H9 (cell line): ENCODE data around the gene CCDC85A. TPM values are rescaled to one million over a fixed set of nuclear protein-coding genes. Genes with fewer than 3 reads are reported as not detected.

Experiments used
- DNase-seq: peaks from one replicate; pipeline ENCODE4 v3.0.0-alpha.2; 2017
- H2AFZ ChIP-seq: one replicate; pipeline ENCODE4 v1.6.1; 2013; ENCODE audit warnings: mild to moderate bottlenecking, low read length, control low read depth, moderate library complexity
- H2AK5ac ChIP-seq: 2 replicates; pipeline ENCODE4 v1.6.1; 2013; ENCODE audit warnings: low read length, control low read depth, mixed read lengths; ENCODE audit not compliant: insufficient read length
- H2BK120ac ChIP-seq: one replicate; pipeline ENCODE4 v1.6.1; 2013; ENCODE audit warnings: low read depth, mild to moderate bottlenecking, low read length, control low read depth, inconsistent platforms; ENCODE audit not compliant: poor library complexity, severe bottlenecking
- H2BK12ac ChIP-seq: 2 replicates; pipeline ENCODE4 v1.6.1; 2013; ENCODE audit warnings: low read length, control low read depth, mixed read lengths, low read depth; ENCODE audit not compliant: insufficient read length
- H2BK15ac ChIP-seq: 2 replicates; pipeline ENCODE4 v1.6.1; 2013; ENCODE audit warnings: low read depth, low read length, control low read depth
- H2BK20ac ChIP-seq: one replicate; pipeline ENCODE4 v1.6.1; 2013; ENCODE audit warnings: low read depth, mild to moderate bottlenecking, low read length, control low read depth, inconsistent platforms; ENCODE audit not compliant: poor library complexity, severe bottlenecking
- H2BK5ac ChIP-seq: 2 replicates; pipeline ENCODE4 v1.6.1; 2013; ENCODE audit warnings: low read length, control low read depth, mixed read lengths; ENCODE audit not compliant: insufficient read length
- H3K14ac ChIP-seq: 2 replicates; pipeline ENCODE4 v1.6.1; 2013; ENCODE audit warnings: low read length, control low read depth; ENCODE audit not compliant: insufficient read depth
- H3K18ac ChIP-seq: 2 replicates; pipeline ENCODE4 v1.6.1; 2013; ENCODE audit warnings: low read depth, mild to moderate bottlenecking, mixed read lengths, low read length, control low read depth; ENCODE audit not compliant: insufficient read length
- H3K23ac ChIP-seq: 2 replicates; pipeline ENCODE4 v1.6.1; 2013; ENCODE audit warnings: low read length, control low read depth, mixed read lengths, low read depth; ENCODE audit not compliant: insufficient read length
- H3K23me2 ChIP-seq: 2 replicates; pipeline ENCODE4 v1.6.1; 2013; ENCODE audit warnings: low read depth, mild to moderate bottlenecking, mixed read lengths, low read length, control low read depth; ENCODE audit not compliant: insufficient read length, poor library complexity, severe bottlenecking
- H3K27ac ChIP-seq: 2 replicates; pipeline ENCODE4 v1.5.1; 2013; ENCODE audit warnings: low read length, control low read depth, mixed read lengths, low read depth; ENCODE audit not compliant: insufficient read length
- H3K27me3 ChIP-seq: 2 replicates; pipeline ENCODE4 v1.6.1; 2013; ENCODE audit warnings: low read length, control low read depth, inconsistent platforms; ENCODE audit not compliant: insufficient read depth
- H3K4ac ChIP-seq: 2 replicates; pipeline ENCODE4 v1.6.1; 2013; ENCODE audit warnings: low read depth, mild to moderate bottlenecking, control low read depth, inconsistent platforms, low read length, moderate library complexity
- H3K4me1 ChIP-seq: 2 replicates; pipeline ENCODE4 v1.6.1; 2013; ENCODE audit warnings: low read length, control low read depth, inconsistent platforms; ENCODE audit not compliant: insufficient read depth
- H3K4me2 ChIP-seq: 2 replicates; pipeline ENCODE4 v1.6.1; 2013; ENCODE audit warnings: low read length, control low read depth, mixed read lengths; ENCODE audit not compliant: insufficient read length, insufficient read depth
- H3K56ac ChIP-seq: 2 replicates; pipeline ENCODE4 v1.6.1; 2013; ENCODE audit warnings: low read depth, mild to moderate bottlenecking, mixed read lengths, low read length, control low read depth; ENCODE audit not compliant: insufficient read length
- H3K79me1 ChIP-seq: 2 replicates; pipeline ENCODE4 v1.6.1; 2013; ENCODE audit warnings: low read depth, mild to moderate bottlenecking, moderate library complexity, low read length, control low read depth, inconsistent platforms; ENCODE audit not compliant: insufficient read depth, poor library complexity, severe bottlenecking
- H3K79me2 ChIP-seq: 2 replicates; pipeline ENCODE4 v1.6.1; 2013; ENCODE audit warnings: low read length, control low read depth, inconsistent platforms; ENCODE audit not compliant: insufficient read depth
- H3K9ac ChIP-seq: 2 replicates; pipeline ENCODE4 v1.6.1; 2013; ENCODE audit warnings: low read length, control low read depth, mixed read lengths; ENCODE audit not compliant: insufficient read length; ENCODE audit errors: extremely low read depth
- H3K9me3 ChIP-seq: one replicate; pipeline ENCODE4 v1.6.1; 2013; ENCODE audit warnings: low read depth, low read length, inconsistent platforms; ENCODE audit not compliant: control insufficient read depth
- H3T11ph ChIP-seq: one replicate; pipeline ENCODE4 v1.6.1; 2013; ENCODE audit warnings: mild to moderate bottlenecking, low read length, control low read depth, inconsistent platforms
- H4K20me1 ChIP-seq: one replicate; pipeline ENCODE4 v1.6.1; 2013; ENCODE audit not compliant: control insufficient read depth, insufficient read length, insufficient read depth
- H4K5ac ChIP-seq: 2 replicates; pipeline ENCODE4 v1.6.1; 2013; ENCODE audit warnings: low read depth, mild to moderate bottlenecking, mixed read lengths, low read length, control low read depth; ENCODE audit not compliant: insufficient read length
- H4K8ac ChIP-seq: replicated peaks from 2 replicates; pipeline ENCODE4 v1.6.1; 2013; ENCODE audit warnings: low read length, control low read depth, mixed read lengths, low read depth; ENCODE audit not compliant: insufficient read length
- H4K91ac ChIP-seq: 2 replicates; pipeline ENCODE4 v1.6.1; 2013; ENCODE audit warnings: low read depth, mild to moderate bottlenecking, moderate library complexity, mixed read lengths, low read length, control low read depth; ENCODE audit not compliant: insufficient read length
- H3K27ac Mint-ChIP-seq, 3 experiments: 2 replicates in 2 of 3; 3 replicates in 1 of 3; pipeline ENCODE4 v1.8.0; 2020 to 2021; ENCODE audit warnings: mixed read lengths in 3 of 3, mild to moderate bottlenecking in 1 of 3, moderate library complexity in 1 of 3
- H3K27me3 Mint-ChIP-seq: 2 replicates; pipeline ENCODE4 v1.8.0; 2021; ENCODE audit warnings: low read depth, mild to moderate bottlenecking, moderate library complexity, mixed read lengths
- H3K36me3 Mint-ChIP-seq, 3 experiments: 2 replicates in 2 of 3; 3 replicates in 1 of 3; pipeline ENCODE4 v1.8.0; 2020 to 2021; ENCODE audit warnings: low read depth in 3 of 3, mixed read lengths in 3 of 3; ENCODE audit not compliant: insufficient read depth in 1 of 3
- H3K4me1 Mint-ChIP-seq, 2 experiments: 2 replicates each; pipeline ENCODE4 v1.8.0; 2020; ENCODE audit warnings: mixed read lengths in 2 of 2
- H3K4me3 Mint-ChIP-seq, 2 experiments: 2 replicates in 1 of 2; 3 replicates in 1 of 2; pipeline ENCODE4 v1.8.0; 2020 to 2021; ENCODE audit warnings: mild to moderate bottlenecking in 2 of 2, mixed read lengths in 2 of 2, moderate library complexity in 1 of 2
- H3K9me3 Mint-ChIP-seq, 2 experiments: 2 replicates in 1 of 2; 3 replicates in 1 of 2; pipeline ENCODE4 v1.8.0; 2020; ENCODE audit warnings: mild to moderate bottlenecking in 2 of 2, mixed read lengths in 2 of 2, moderate library complexity in 1 of 2
- CTCF ChIP-seq: fragments of 200-600 bp; sonication (generic); conservative IDR thresholded peaks from 3 replicates; pipeline ENCODE4 v1.8.0; 2021; ENCODE audit warnings: antibody characterized with exemption, mild to moderate bottlenecking
- WGBS: extraction: QIAGEN DNeasy Blood & Tissue Kit; methylation state at CpG from one replicate; pipeline ENCODE4 v1.1.7; 2013; ENCODE audit warnings: missing lambda C conversion rate, low lambda C conversion rate, mixed read lengths; ENCODE audit not compliant: insufficient read length; ENCODE audit errors: extremely low coverage; 5-methylcytosine and 5-hydroxymethylcytosine counted together
- total RNA-seq: library from RNA; stranded (reverse); gene quantifications from 2 replicates; pipeline ENCODE4 v1.2.1, GENCODE V29; 2021

CCDC85A gene
- total RNA-seq, 1 experiment from 2014 or later, result 0.17 TPM

GRCh38 chr2:56271275-56271674 is 87.5 kb downstream of the CCDC85A start:
- Histone ChIP-seq H3K9me3 (no peaks in the 10 kb centered on the region), H2BK12ac (no peak overlapping the region), H3K4ac (no peak overlapping the region), H3K18ac (no peak overlapping the region), H4K8ac (no peak overlapping the region), H3K56ac (no peak overlapping the region), H3K79me1 (no peaks in the 10 kb centered on the region), H3K9ac (no peak overlapping the region), H2BK120ac (no peak overlapping the region), H2BK5ac (no peak overlapping the region), H3K23me2 (no peaks in the 10 kb centered on the region), H4K5ac (no peak overlapping the region), H3K4me1 (no peaks in the 10 kb centered on the region), H4K91ac (no peak overlapping the region), H4K20me1 (no peaks in the 10 kb centered on the region), H3K79me2 (no peaks in the 10 kb centered on the region), H2BK15ac (no peak overlapping the region), H3K27ac (no peak overlapping the region), H3K27me3 (no peaks in the 10 kb centered on the region), H3K14ac (no peak overlapping the region), H2BK20ac (no peak overlapping the region), H3T11ph (no peak overlapping the region), H3K4me2 (no peak overlapping the region), H2AK5ac (no peak overlapping the region), H3K23ac (no peak overlapping the region), H2AFZ (no peak overlapping the region)
- no peak overlapping the region for H3K27ac Mint-ChIP-seq
- H3K4me3 Mint-ChIP-seq, result no peak overlapping the region
- H3K27me3 Mint-ChIP-seq, result peaks cover 3% of the 10 kb centered on the region; the same call in 1 of the 2 replicates
- no peaks in the 10 kb centered on the region for H3K9me3 Mint-ChIP-seq
- no CpG with 5 or more reads among the region's 2 CpGs for WGBS
- no peak for DNase-seq
- no peak for TF ChIP-seq CTCF
- H3K36me3 Mint-ChIP-seq, result no peaks in the 10 kb centered on the region
- H3K4me1 Mint-ChIP-seq, result peaks cover 7% of the 10 kb centered on the region in 2 experiments
